Renal pelvis (tissue), 3 donors: ENCODE measurements around the gene TCAF2. TPM values are rescaled to one million over a fixed set of nuclear protein-coding genes. Genes with fewer than 3 reads are reported as not detected.

Source experiments
- polyA plus RNA-seq, 3 donors: library from polyadenylated mRNA; unstranded; fragments of 120-200 nt; gene quantifications; one replicate each; pipeline ENCODE4 v1.2.1, GENCODE V29; 2013; ENCODE audit not compliant: insufficient read length in 3 of 3

Gene TCAF2
- polyA plus RNA-seq, 3 donors, result 2.9 to 4.3 (median 3.3) TPM

Other genes starting within 250 kb of the TCAF2 start
- gene ZYX, start 239.6 kb upstream of the TCAF2 start, polyA plus RNA-seq, result 100 to 1,000 TPM in 2 of 3 donors, 10 to 100 TPM in 1; 76.3 to 107 (median 102) TPM
- 10 to 100 TPM; 18.3 to 25.0 (median 18.6) TPM for gene EPHA1, start 212.1 kb upstream of the TCAF2 start, polyA plus RNA-seq
- gene TAS2R60, start 177.5 kb upstream of the TCAF2 start, polyA plus RNA-seq, result not detected
- not detected for gene TAS2R41, start 143.1 kb upstream of the TCAF2 start, polyA plus RNA-seq
- gene CTAGE15, start 49.2 kb upstream of the TCAF2 start, polyA plus RNA-seq, result 1 to 10 TPM in 2 of 3 donors, under 1 TPM in 1; 0.74 to 1.6 (median 1.1) TPM
- gene CTAGE6, start 136.7 kb downstream of the TCAF2 start, polyA plus RNA-seq, result not detected